22Rv1 (cell line): Measurements from ENCODE around the gene TSPAN2.

Experiments
- H3K27ac ChIP-seq: fragments of 450-650 bp; 2 replicates; pipeline ENCODE4 v1.5.1; 2017
- ZFX ChIP-seq: fragments of 450-650 bp; IDR thresholded peaks from 2 replicates; pipeline ENCODE4 v1.6.1; 2017; ENCODE audit warnings: antibody characterized with exemption, borderline replicate concordance
- TF ChIP-seq, protein P1 (sequence below): fragments of 450-650 bp; IDR thresholded peaks from 2 replicates; pipeline ENCODE4 v1.5.1; 2017; ENCODE audit warnings: mild to moderate bottlenecking

The TSPAN2 gene

GRCh38 chr1:115099693-115100050 is 10.4 kb upstream of the TSPAN2 start:
- TF ChIP-seq, protein P1, sequence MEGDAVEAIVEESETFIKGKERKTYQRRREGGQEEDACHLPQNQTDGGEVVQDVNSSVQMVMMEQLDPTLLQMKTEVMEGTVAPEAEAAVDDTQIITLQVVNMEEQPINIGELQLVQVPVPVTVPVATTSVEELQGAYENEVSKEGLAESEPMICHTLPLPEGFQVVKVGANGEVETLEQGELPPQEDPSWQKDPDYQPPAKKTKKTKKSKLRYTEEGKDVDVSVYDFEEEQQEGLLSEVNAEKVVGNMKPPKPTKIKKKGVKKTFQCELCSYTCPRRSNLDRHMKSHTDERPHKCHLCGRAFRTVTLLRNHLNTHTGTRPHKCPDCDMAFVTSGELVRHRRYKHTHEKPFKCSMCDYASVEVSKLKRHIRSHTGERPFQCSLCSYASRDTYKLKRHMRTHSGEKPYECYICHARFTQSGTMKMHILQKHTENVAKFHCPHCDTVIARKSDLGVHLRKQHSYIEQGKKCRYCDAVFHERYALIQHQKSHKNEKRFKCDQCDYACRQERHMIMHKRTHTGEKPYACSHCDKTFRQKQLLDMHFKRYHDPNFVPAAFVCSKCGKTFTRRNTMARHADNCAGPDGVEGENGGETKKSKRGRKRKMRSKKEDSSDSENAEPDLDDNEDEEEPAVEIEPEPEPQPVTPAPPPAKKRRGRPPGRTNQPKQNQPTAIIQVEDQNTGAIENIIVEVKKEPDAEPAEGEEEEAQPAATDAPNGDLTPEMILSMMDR, result no peak
- no peak for TF ChIP-seq ZFX
- H3K27ac ChIP-seq, result no peak overlapping the region

GRCh38 chr1:115098979-115099692 is 9.8 kb upstream of the TSPAN2 start:
- no peak for TF ChIP-seq ZFX
- TF ChIP-seq, protein P1, result no peak
- no peak overlapping the region for H3K27ac ChIP-seq

GRCh38 chr1:115092175-115092574 is 2.9 kb upstream of the TSPAN2 start:
- H3K27ac ChIP-seq, result no peak overlapping the region
- no peak for TF ChIP-seq ZFX
- TF ChIP-seq, protein P1, result no peak

DNA sequence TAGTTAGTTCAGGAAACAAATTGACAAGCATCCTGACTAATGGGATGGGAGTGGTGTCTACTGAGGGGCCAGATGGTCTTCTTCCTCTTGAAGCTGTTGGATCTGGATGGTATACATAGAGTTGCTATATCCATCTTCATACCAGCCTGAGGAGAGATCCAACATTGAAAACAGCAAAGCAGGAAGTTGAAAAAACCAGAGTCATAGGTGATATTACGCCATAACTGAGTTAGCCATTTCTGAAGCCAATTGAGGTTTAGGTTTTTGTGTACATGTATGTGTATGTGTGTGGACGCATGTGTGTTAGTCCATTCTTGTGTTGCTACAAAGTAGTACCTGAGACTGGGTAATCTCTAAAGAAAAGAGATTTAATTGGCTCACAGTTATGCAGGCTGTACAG is 2.3 kb upstream of the TSPAN2 start:
- no peak for TF ChIP-seq ZFX
- TF ChIP-seq, protein P1, result no peak
- H3K27ac ChIP-seq, result no peak overlapping the region

DNA sequence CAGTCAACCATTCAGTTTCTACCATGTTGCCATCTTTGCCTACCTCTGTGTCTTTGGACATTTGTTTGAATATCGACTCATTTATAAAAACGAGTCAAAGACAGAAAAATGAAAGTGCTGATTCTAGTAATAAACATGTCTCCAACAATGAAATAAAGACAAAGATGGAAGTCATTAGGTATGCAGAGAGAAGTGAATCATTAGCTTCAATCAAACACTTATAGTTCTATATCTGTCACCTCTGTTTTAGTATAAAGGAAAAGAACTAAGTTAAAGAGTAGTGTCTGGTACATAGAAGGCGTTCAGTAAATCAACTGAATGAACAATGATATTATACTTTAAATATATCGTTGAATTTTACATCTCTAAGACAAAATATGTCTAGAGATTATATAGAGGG is 1.7 kb upstream of the TSPAN2 start:
- H3K27ac ChIP-seq, result no peak overlapping the region
- no peak for TF ChIP-seq ZFX
- TF ChIP-seq, protein P1, result no peak

- TF ChIP-seq, protein P1, result no peak
- no peak for TF ChIP-seq ZFX
- H3K27ac ChIP-seq, result no peak overlapping the region
Observed at GRCh38 chr1:115090540-115090939, 1.2 kb upstream of the TSPAN2 start.

DNA sequence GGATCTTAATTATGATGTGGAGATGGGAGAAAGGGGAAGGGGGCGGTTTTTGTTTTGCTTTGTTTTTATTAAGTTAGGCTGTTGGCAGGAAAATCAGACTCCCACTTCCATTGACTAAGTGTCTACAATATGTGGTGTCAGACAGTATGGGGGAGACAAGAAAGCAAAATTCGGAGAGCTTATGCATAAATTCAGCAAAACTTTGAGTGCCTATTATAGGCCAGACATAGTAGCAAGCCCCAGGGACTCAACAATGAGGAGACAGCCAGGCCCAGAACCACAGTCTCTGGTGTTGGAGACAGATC is 835 bp upstream of the TSPAN2 start:
- TF ChIP-seq ZFX, result no peak
- TF ChIP-seq, protein P1, result no peak
- H3K27ac ChIP-seq, result no peak overlapping the region
